AG10803 (cell line): ENCODE data around the gene SCUBE1.

Experiments
- DNase-seq: peaks from one replicate; pipeline ENCODE4 v3.0.0; 2010; ENCODE audit warnings: low read depth
- H3K4me3 ChIP-seq: 2 replicates; pipeline ENCODE4 v1.5.1; 2011; ENCODE audit warnings: mild to moderate bottlenecking, low read length, control low read depth
- TF ChIP-seq, protein P1 (sequence below): conservative IDR thresholded peaks from 2 replicates; pipeline ENCODE4 v1.5.1; 2011; ENCODE audit warnings: mild to moderate bottlenecking, low read length, control low read depth, inconsistent platforms

Gene SCUBE1

GRCh38 chr22:43201486-43202219, 141.5 kb downstream of the SCUBE1 start:
- TF ChIP-seq, protein P1, sequence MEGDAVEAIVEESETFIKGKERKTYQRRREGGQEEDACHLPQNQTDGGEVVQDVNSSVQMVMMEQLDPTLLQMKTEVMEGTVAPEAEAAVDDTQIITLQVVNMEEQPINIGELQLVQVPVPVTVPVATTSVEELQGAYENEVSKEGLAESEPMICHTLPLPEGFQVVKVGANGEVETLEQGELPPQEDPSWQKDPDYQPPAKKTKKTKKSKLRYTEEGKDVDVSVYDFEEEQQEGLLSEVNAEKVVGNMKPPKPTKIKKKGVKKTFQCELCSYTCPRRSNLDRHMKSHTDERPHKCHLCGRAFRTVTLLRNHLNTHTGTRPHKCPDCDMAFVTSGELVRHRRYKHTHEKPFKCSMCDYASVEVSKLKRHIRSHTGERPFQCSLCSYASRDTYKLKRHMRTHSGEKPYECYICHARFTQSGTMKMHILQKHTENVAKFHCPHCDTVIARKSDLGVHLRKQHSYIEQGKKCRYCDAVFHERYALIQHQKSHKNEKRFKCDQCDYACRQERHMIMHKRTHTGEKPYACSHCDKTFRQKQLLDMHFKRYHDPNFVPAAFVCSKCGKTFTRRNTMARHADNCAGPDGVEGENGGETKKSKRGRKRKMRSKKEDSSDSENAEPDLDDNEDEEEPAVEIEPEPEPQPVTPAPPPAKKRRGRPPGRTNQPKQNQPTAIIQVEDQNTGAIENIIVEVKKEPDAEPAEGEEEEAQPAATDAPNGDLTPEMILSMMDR, result no peak
- no peak for DNase-seq
- no peak overlapping the region for H3K4me3 ChIP-seq

DNA sequence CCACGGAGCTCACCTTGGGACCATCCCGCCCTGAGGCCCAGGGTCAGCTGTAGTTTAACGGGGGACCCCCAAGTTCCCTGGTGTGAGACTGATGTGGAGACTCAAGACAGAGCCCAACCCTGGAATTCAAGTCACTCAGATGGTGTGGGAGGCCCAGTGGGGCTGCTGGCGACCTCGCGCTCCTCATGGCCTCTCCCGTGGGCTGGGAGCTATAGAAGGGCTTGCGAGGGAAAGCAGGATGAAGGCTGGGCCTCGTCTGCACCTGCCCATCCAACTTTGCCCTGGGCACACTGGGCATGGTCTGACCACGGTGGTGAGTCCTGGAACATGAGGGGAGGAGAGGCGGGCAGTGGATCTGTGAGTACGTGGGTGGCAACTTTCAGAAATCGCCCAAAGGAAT, 142.6 kb downstream of the SCUBE1 start:
- TF ChIP-seq, protein P1, result no peak
- DNase-seq, result no peak
- H3K4me3 ChIP-seq, result no peak overlapping the region

GRCh38 chr22:43200031-43200430, 143.1 kb downstream of the SCUBE1 start:
- TF ChIP-seq, protein P1, result no peak
- DNase-seq, result no peak
- H3K4me3 ChIP-seq, result no peak overlapping the region

- H3K4me3 ChIP-seq, result no peak overlapping the region
- TF ChIP-seq, protein P1, result no peak
- DNase-seq, result no peak
Observed at GRCh38 chr22:43199541-43199940, 143.6 kb downstream of the SCUBE1 start.

DNA sequence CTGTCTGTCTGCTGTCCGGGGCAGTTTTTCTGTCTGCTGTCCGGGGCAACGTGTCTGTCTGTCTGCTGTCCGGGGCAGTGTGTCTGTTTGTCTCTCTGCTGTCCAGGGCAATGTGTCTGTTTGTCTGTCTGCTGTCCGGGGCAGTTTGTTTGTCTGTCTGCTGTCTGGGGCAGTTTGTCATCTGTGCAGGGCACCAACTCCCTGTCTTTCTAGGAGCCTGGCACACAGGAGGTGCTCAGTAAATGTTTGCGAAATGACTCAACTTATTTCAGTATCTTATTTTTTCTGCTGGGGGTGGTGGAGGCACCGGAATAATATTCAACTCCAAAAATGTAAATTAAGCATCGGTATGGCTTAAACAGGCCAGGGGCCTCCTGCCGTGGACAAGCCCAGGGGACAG, 144.2 kb downstream of the SCUBE1 start:
- TF ChIP-seq, protein P1, result no peak
- no peak for DNase-seq
- no peak overlapping the region for H3K4me3 ChIP-seq

GRCh38 chr22:43198126-43198525, 145.0 kb downstream of the SCUBE1 start:
- TF ChIP-seq, protein P1, result no peak

GRCh38 chr22:43197271-43197941, 145.8 kb downstream of the SCUBE1 start:
- TF ChIP-seq, protein P1, result 0 out of 2 replicates have a peak, but pooled peaks have one; percentile 1
- H3K4me3 ChIP-seq, result no peak overlapping the region; the same call in 1 of the 2 replicates
- DNase-seq, result peak; percentile 79

More at GRCh38 chr22:43198126-43198525, 145.0 kb downstream of the SCUBE1 start:
- no peak overlapping the region for H3K4me3 ChIP-seq
- DNase-seq, result no peak
